ENCODE data around the gene NFKBIE.
A peak's percentile ranks its signal among the peaks of the same experiment; 100 is the strongest.
"Not testable (repeated sequence)": the region's sequence is repeated elsewhere in the genome, so short reads cannot be mapped to it uniquely, and the experiment has no call there.

The NFKBIE gene

GRCh38 chr6:44245912-44246662, 19.3 kb downstream of the NFKBIE start:
- DNase-seq (ENCODE audit: low read depth): peak; percentile 80

- no peak for DNase-seq (ENCODE audit: low read depth)
Observed at GRCh38 chr6:44245391-44245911, 19.9 kb downstream of the NFKBIE start.

- DNase-seq (ENCODE audit: low read depth): no peak
Observed at GRCh38 chr6:44243345-44243744, 22.0 kb downstream of the NFKBIE start.

- DNase-seq (ENCODE audit: low read depth): no peak
Observed at GRCh38 chr6:44238687-44239350, 26.5 kb downstream of the NFKBIE start.

GRCh38 chr6:44237813-44238433, 27.4 kb downstream of the NFKBIE start:
- peak; percentile 74 for DNase-seq (ENCODE audit: low read depth)

GRCh38 chr6:44237021-44237812, 28.1 kb downstream of the NFKBIE start:
- peak; percentile 99 for DNase-seq (ENCODE audit: low read depth)

- DNase-seq (ENCODE audit: low read depth): no peak
Observed at GRCh38 chr6:44235891-44236516, 29.3 kb downstream of the NFKBIE start.

GRCh38 chr6:44235269-44235668, 30.1 kb downstream of the NFKBIE start:
- DNase-seq (ENCODE audit: low read depth): no peak

GRCh38 chr6:44234101-44235025, 31.0 kb downstream of the NFKBIE start:
- DNase-seq (ENCODE audit: low read depth): peak; percentile 80

GRCh38 chr6:44233567-44234100, 31.7 kb downstream of the NFKBIE start:
- DNase-seq (ENCODE audit: low read depth): no peak

- no peak for DNase-seq (ENCODE audit: low read depth)
Observed at GRCh38 chr6:44232676-44233566, 32.4 kb downstream of the NFKBIE start.

GRCh38 chr6:44231426-44231825, 33.9 kb downstream of the NFKBIE start:
- DNase-seq (ENCODE audit: low read depth): not testable (repeated sequence)

- no peak for DNase-seq (ENCODE audit: low read depth)
Observed at GRCh38 chr6:44230034-44230675, 35.2 kb downstream of the NFKBIE start.

- DNase-seq (ENCODE audit: low read depth): no peak
Observed at GRCh38 chr6:44229376-44230033, 35.8 kb downstream of the NFKBIE start.

GRCh38 chr6:44228836-44229235, 36.5 kb downstream of the NFKBIE start:
- no peak for DNase-seq (ENCODE audit: low read depth)

- no peak for DNase-seq (ENCODE audit: low read depth)
Observed at GRCh38 chr6:44228433-44228832, 36.9 kb downstream of the NFKBIE start.

- DNase-seq (ENCODE audit: low read depth): no peak
Observed at GRCh38 chr6:44228031-44228430, 37.3 kb downstream of the NFKBIE start.

- DNase-seq (ENCODE audit: low read depth): no peak
Observed at GRCh38 chr6:44227148-44227793, 38.1 kb downstream of the NFKBIE start.

Data from EH (cell line).